ENCODE measurements around the gene SIGMAR1. TPM values are rescaled to one million over a fixed set of nuclear protein-coding genes. Genes with fewer than 3 reads are reported as not detected.
A peak's percentile ranks its signal among the peaks of the same experiment; 100 is the strongest.

Gene SIGMAR1
- total and polyA plus RNA-seq, 2 of the 8 experiments (the other 6 are each of a cell fraction or from before 2014, with no cell fraction given), result 84.2 to 134 TPM

DNA sequence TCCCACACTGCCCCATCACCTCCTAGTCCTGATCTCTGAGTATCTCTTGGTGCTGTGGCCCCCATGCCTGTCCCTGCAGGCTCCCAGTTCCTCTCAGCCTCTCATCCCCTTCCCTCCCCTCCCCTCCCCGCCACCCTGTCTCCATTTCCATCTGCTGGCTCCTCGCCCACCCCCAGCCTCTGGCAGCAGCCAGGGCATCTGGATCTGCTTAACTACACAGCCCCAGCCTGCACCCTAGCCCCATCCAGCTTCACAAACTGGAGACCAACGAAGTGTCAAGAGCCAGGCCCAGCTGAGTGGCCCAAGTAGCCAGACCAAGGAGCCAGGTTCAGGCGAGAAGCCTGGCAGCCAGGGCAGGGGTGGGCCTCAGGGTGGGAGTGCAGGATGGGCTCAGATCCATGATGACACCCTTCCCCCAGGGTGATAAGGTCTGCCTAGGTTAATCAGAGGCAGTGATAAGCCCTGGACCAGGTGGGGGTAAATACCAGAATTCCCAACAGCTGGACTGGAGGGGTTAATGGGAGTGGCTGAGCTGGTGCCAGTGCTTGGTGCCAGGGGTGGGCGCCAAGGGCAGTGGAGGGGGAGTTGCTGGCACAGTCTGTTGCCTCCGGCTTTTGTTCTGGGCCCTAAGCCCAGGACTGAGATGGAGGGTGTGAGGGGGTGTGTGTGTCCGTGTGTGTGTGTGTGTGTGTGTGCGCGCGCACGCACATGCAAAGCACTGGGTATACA lies 16.9 kb upstream of the SIGMAR1 start:
- Histone ChIP-seq H3K4ac (replicated peaks; ENCODE audit: insufficient read length, low read depth, low read length) (peak overlapping the region; percentile 32), H3K18ac (ENCODE audit: extremely low read depth, low read length) (no peak overlapping the region), H3K4me3 (ENCODE audit: extremely low read depth in 1 of 4, insufficient read depth in 2 of 4, low read depth in 3 of 4, low read length in 4 of 4) (no peak overlapping the region), H3K79me2 (ENCODE audit: control insufficient read depth in 1 of 2, insufficient read depth in 2 of 2, low read length in 2 of 2) (no peaks in the 10 kb centered on the region), H2BK5ac (ENCODE audit: low read depth, low read length) (no peak overlapping the region), H2AK5ac (ENCODE audit: low read depth, low read length) (no peak overlapping the region), H4K20me1 (replicated peaks in 1 of 2; ENCODE audit: control insufficient read depth in 1 of 2, insufficient read depth in 2 of 2, low read length in 2 of 2) (peaks cover 0 to 4% of the 10 kb centered on the region in 2 experiments), H2AFZ (ENCODE audit: low read length) (no peak overlapping the region), H2BK15ac (ENCODE audit: low read length) (no peak overlapping the region), H3K4me2 (ENCODE audit: insufficient read depth in 1 of 2, low read depth in 2 of 2, low read length in 2 of 2) (no peak overlapping the region; a peak in 1 of 4 replicates), H3K79me1 (ENCODE audit: low read depth, low read length) (no peaks in the 10 kb centered on the region), H2BK20ac (ENCODE audit: low read length) (no peak overlapping the region), H3K23ac (ENCODE audit: insufficient read length) (no peak overlapping the region), H4K91ac (replicated peaks; ENCODE audit: insufficient read length, low read length) (no peak overlapping the region), H2BK12ac (ENCODE audit: low read depth, low read length) (peak overlapping the region; percentile 39; the same call in 1 of the 2 replicates), H4K5ac (ENCODE audit: insufficient read length, low read depth, low read length) (no peak overlapping the region), H3K23me2 (ENCODE audit: low read depth, low read length) (peaks cover 4% of the 10 kb centered on the region), H3K4me1 (replicated peaks in 1 of 4; ENCODE audit: control insufficient read depth in 3 of 4, insufficient read depth in 4 of 4, low read length in 3 of 4) (peaks cover 5 to 22% (median 10%) of the 10 kb centered on the region in 4 experiments; a peak in 6 of 7 replicates), H3K36me3 (ENCODE audit: control insufficient read depth in 2 of 4, insufficient read depth in 4 of 4, low read length in 3 of 4) (peaks cover 1 to 7% (median 2%) of the 10 kb centered on the region in 4 experiments; a peak in 6 of 8 replicates), H2BK120ac (replicated peaks; ENCODE audit: low read depth, low read length) (no peak overlapping the region), H3K14ac (ENCODE audit: insufficient read length) (no peak overlapping the region), H3K56ac (replicated peaks; ENCODE audit: insufficient read length, low read depth, low read length) (no peak overlapping the region), H3K9ac (replicated peaks in 1 of 4; ENCODE audit: extremely low read depth in 1 of 4, low read depth in 3 of 4, low read length in 3 of 4) (no peak overlapping the region), H3K27me3 (replicated peaks in 1 of 4; ENCODE audit: control insufficient read depth in 3 of 4, extremely low read depth in 1 of 4, insufficient read depth in 3 of 4, low read length in 3 of 4) (no peaks in the 10 kb centered on the region; a peak in 1 of 7 replicates), H4K8ac (ENCODE audit: extremely low read depth, insufficient read depth, low read length) (no peak overlapping the region), H3K9me3 (ENCODE audit: insufficient read depth in 2 of 2, low read depth in 1 of 2, low read length in 1 of 2) (no peaks in the 10 kb centered on the region), H3K27ac (ENCODE audit: low read depth, low read length) (no peak overlapping the region)
- FAIRE-seq (no peak), DNase-seq (ENCODE audit: low read depth in 1 of 2, low spot score in 2 of 2) (no peak)
- ChIA-PET CTCF (ENCODE audit: partially characterized antibody) (interaction anchor here (1.6 to 15.2 kb wide), 2 partner anchors 13 to 21 kb away, joined by 5 to 277 read pairs; partner anchors contain the start of genes GALT and SIGMAR1), POLR2A (ENCODE audit: partially characterized antibody) (interaction anchor here (0.7 to 12.8 kb wide), 6 partner anchors 7 to 1078 kb away, joined by 3 to 127 read pairs (median 7); partner anchors contain the start of genes ARID3C, CCL27, CREB3 and SIGMAR1)
- TF ChIP-seq JUN (IDR thresholded peaks at IDR 0.05; ENCODE audit: low read depth, low read length), result no peak
- TF ChIP-seq BRCA1 (IDR thresholded peaks at IDR 0.05; ENCODE audit: low read depth, low read length), result no peak
- no peak for TF ChIP-seq SIN3A (conservative IDR thresholded peaks at IDR 0.05 in 1 of 2, IDR thresholded peaks at IDR 0.05 in 1 of 2; ENCODE audit: low read depth in 1 of 2, low read length in 2 of 2)
- TF ChIP-seq SRF (IDR thresholded peaks at IDR 0.05; ENCODE audit: low read depth, low read length), result no peak
- TF ChIP-seq RXRA (IDR thresholded peaks at IDR 0.05; ENCODE audit: insufficient read depth, low read depth, low read length), result no peak
- WGBS, 2 experiments (ENCODE audit: extremely low coverage in 1 of 2, insufficient coverage in 1 of 2, insufficient read length in 1 of 2, insufficient replicate concordance in 2 of 2, low coverage in 1 of 2, low lambda C conversion rate in 2 of 2, missing lambda C conversion rate in 1 of 2), result 76% methylated on average over 10 of the region's 11 CpGs; no CpG with 5 or more reads in 1 of the 2 experiments
